Urinary bladder (tissue), 4 donors: ENCODE data around the gene GFI1. TPM values are rescaled to one million over a fixed set of nuclear protein-coding genes. Genes with fewer than 3 reads are reported as not detected.

Experiments
- DNase-seq: peaks from one replicate; pipeline ENCODE4 v3.0.0-alpha.2; 2015; ENCODE audit errors: extremely low spot score
- H3K27ac ChIP-seq: one replicate; pipeline ENCODE4 v1.5.1; 2013; ENCODE audit warnings: low read depth, mild to moderate bottlenecking, moderate library complexity
- H3K36me3 ChIP-seq: one replicate; pipeline ENCODE4 v1.6.1; 2013; ENCODE audit warnings: mild to moderate bottlenecking, moderate library complexity; ENCODE audit not compliant: insufficient read depth
- H3K4me1 ChIP-seq: one replicate; pipeline ENCODE4 v1.6.1; 2013; ENCODE audit warnings: mild to moderate bottlenecking, moderate library complexity; ENCODE audit not compliant: insufficient read depth
- H3K4me3 ChIP-seq: one replicate; pipeline ENCODE4 v1.5.1; 2013; ENCODE audit warnings: low read depth, low read length
- WGBS: extraction: QIAGEN DNeasy Blood & Tissue Kit; methylation state at CpG from one replicate; pipeline ENCODE4 v1.1.7; 2013; 5-methylcytosine and 5-hydroxymethylcytosine counted together
- polyA plus RNA-seq: library from polyadenylated mRNA; stranded (reverse); fragments of 200-250 nt; gene quantifications from one replicate; pipeline ENCODE4 v1.2.3, GENCODE V29; 2013
- total RNA-seq: library from RNA; depleted of rRNA; stranded (reverse); fragments of >200 nt; gene quantifications from one replicate; pipeline ENCODE4 v1.2.3, GENCODE V29; 2014
- donor health status: healthy with polysubstance abuse.
- donor health status: healthy.

The GFI1 gene
- total and polyA plus RNA-seq, 2 donors, result 0.60 to 0.63 TPM

DNA sequence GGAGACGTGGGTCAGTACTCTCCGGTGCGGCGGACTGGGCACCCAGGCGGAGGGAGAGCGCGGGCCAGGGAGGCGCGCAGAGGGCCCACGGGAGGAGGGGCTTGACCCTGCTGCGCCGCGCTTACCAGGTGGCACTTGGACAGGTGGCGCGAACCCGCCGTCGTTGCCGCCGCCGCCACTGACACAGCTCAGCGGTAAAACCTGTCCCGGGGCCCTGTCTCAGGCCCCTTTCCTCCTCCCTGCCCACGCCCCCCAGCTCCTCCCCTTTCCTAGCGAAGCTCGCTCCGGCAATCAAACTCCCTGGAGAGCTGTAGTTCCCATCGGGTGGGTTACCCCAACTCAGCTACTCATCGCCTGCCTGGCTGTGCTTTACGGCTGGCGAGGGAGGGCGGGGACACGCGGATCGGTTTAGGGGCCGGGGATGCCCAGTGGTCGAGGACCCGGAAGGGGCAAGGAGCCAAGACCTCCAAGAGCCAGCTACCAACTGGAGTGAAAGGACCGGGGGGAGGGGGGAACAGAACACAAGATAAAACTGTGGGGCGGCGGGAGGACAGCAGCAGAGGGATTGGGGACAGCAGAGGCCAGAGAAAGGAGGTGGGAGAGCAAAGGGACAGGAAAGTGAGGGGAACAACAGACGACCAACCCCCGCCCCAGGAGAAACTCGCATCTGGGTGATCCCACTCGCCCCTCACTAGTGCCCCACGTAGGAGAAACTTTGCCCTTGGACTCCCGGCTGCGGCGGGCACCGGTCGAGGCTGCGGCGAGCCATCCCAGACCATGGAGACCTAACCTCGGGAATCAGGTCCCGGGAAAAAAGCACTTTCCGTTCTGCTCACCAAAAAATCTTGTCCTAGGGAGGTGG, 2.9 kb downstream of the GFI1 start:
- no peak for DNase-seq
- Histone ChIP-seq H3K4me3 (peak overlapping the region; percentile 58), H3K27ac (no peak overlapping the region), H3K36me3 (no peaks in the 10 kb centered on the region), H3K4me1 (peaks cover 4% of the 10 kb centered on the region)
- WGBS, result 2% methylated on average over 56 of the region's 56 CpGs

GRCh38 chr1:92482665-92483609, 3.8 kb downstream of the GFI1 start:
- no peak overlapping the region for H3K27ac ChIP-seq
- H3K36me3 ChIP-seq, result no peaks in the 10 kb centered on the region
- peaks cover 4% of the 10 kb centered on the region for H3K4me1 ChIP-seq
- WGBS, result 3% methylated on average over 62 of the region's 62 CpGs
- no peak for DNase-seq
- peak overlapping the region; percentile 58 for H3K4me3 ChIP-seq

- H3K27ac ChIP-seq, result no peak overlapping the region
- H3K4me3 ChIP-seq, result peak overlapping the region; percentile 58
- H3K36me3 ChIP-seq, result no peaks in the 10 kb centered on the region
- DNase-seq, result peak; percentile 29
- peaks cover 4% of the 10 kb centered on the region for H3K4me1 ChIP-seq
- 6% methylated on average over 39 of the region's 39 CpGs for WGBS
Measured at GRCh38 chr1:92481971-92482664, 4.6 kb downstream of the GFI1 start.

DNA sequence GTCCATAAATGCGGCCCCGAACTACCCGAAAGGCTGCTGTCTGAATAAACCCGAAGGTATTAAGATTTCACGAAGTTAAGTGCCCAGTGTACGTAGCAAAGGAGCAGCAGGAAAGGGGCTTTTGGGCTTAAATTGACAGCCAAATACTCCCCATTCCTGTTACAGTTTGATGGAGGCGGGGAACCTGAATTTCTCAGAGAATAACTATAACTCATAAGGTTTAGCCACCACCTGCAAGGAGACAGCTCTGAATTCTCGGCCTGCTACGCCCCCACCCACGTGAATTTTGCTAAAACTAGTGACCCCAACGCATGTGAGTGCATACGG, 5.2 kb downstream of the GFI1 start:
- DNase-seq, result no peak
- Histone ChIP-seq H3K36me3 (no peaks in the 10 kb centered on the region), H3K27ac (no peak overlapping the region), H3K4me3 (no peak overlapping the region), H3K4me1 (peaks cover 4% of the 10 kb centered on the region)
- WGBS, result 16% methylated on average over 12 of the region's 12 CpGs

- WGBS, result 12% methylated on average over 65 of the region's 65 CpGs
- H3K4me3 ChIP-seq, result no peak overlapping the region
- DNase-seq, result no peak
- H3K27ac ChIP-seq, result no peak overlapping the region
- no peaks in the 10 kb centered on the region for H3K36me3 ChIP-seq
- H3K4me1 ChIP-seq, result peaks cover 4% of the 10 kb centered on the region
Measured at GRCh38 chr1:92480813-92481598, 5.7 kb downstream of the GFI1 start.

- no peaks in the 10 kb centered on the region for H3K36me3 ChIP-seq
- no peak overlapping the region for H3K27ac ChIP-seq
- no peaks in the 10 kb centered on the region for H3K4me1 ChIP-seq
- 23% methylated on average over 59 of the region's 59 CpGs for WGBS
- no peak overlapping the region for H3K4me3 ChIP-seq
- no peak for DNase-seq
Measured at GRCh38 chr1:92480200-92480812, 6.4 kb downstream of the GFI1 start.

GRCh38 chr1:92479587-92479986, 7.1 kb downstream of the GFI1 start:
- Histone ChIP-seq H3K36me3 (no peaks in the 10 kb centered on the region), H3K4me3 (no peak overlapping the region), H3K27ac (no peak overlapping the region), H3K4me1 (no peaks in the 10 kb centered on the region)
- WGBS, result 91% methylated on average over 9 of the region's 9 CpGs
- DNase-seq, result no peak

DNA sequence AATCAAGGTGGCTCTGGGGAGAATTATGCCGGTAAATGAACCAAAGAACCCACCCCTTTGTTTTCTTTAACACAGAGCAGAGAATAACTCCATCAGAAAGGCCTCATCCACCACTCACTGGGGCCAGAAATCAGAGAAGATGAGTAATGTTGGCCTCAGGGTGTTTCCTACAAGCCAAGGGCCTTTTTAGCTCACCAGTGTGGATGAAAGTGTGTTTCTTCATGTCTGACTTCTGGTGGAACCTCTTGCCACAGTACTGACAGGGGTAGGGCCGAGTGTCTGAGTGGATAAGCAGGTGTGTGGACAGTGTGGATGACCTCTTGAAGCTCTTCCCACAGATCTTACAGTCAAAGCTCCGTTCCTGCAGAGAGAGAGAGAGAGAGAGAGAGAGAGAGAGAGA, 8.3 kb downstream of the GFI1 start:
- DNase-seq, result no peak
- no peaks in the 10 kb centered on the region for H3K36me3 ChIP-seq
- H3K27ac ChIP-seq, result no peak overlapping the region
- no peak overlapping the region for H3K4me3 ChIP-seq
- H3K4me1 ChIP-seq, result no peaks in the 10 kb centered on the region
- 79% methylated on average over 3 of the region's 3 CpGs for WGBS

DNA sequence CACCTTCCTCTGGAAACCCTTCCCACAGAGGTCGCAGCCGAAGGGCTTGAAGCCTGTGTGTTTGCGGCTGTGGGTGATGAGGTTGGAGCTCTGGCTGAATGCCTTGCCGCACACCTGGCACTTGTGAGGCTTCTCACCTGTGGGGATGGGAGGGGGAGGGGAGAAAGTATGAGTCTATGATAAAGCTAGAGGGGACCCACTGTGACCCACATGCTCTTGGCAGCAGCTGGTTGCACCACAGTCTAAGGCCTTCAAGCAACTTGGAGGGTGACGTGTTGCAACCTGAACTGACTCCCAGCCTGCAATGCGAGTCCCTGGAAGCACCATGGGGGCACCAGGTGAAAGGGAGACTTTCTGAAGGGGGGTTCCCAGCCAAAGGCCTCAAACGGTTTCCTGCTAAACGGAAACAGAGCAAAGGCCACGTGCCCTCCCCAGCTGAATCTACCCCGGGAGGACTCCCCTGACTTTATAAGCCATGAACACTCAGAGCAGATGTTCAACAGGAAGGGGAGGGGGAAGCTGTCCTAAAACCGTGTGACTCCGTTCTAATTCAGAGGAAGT, 10.6 kb downstream of the GFI1 start:
- H3K4me3 ChIP-seq, result no peak overlapping the region
- no peak overlapping the region for H3K27ac ChIP-seq
- no peaks in the 10 kb centered on the region for H3K4me1 ChIP-seq
- DNase-seq, result no peak
- no peaks in the 10 kb centered on the region for H3K36me3 ChIP-seq
- 47% methylated on average over 12 of the region's 12 CpGs for WGBS

- DNase-seq, result no peak
- no peaks in the 10 kb centered on the region for H3K36me3 ChIP-seq
- H3K4me3 ChIP-seq, result no peak overlapping the region
- H3K27ac ChIP-seq, result no peak overlapping the region
- WGBS, result 73% methylated on average over 3 of the region's 3 CpGs
- no peaks in the 10 kb centered on the region for H3K4me1 ChIP-seq
Measured at GRCh38 chr1:92475029-92475428, 11.7 kb downstream of the GFI1 start.

- Histone ChIP-seq H3K27ac (no peak overlapping the region), H3K36me3 (no peaks in the 10 kb centered on the region), H3K4me3 (no peak overlapping the region), H3K4me1 (no peaks in the 10 kb centered on the region)
- DNase-seq, result no peak
- WGBS, result 72% methylated on average over 5 of the region's 5 CpGs
Measured at GRCh38 chr1:92473781-92474495, 12.8 kb downstream of the GFI1 start.

- DNase-seq, result no peak
- Histone ChIP-seq H3K36me3 (no peaks in the 10 kb centered on the region), H3K4me1 (no peaks in the 10 kb centered on the region), H3K27ac (no peak overlapping the region), H3K4me3 (no peak overlapping the region)
- WGBS, result 94% methylated on average over 1 of the region's 1 CpG
Measured at GRCh38 chr1:92470216-92470615, 16.5 kb downstream of the GFI1 start.
